Left ventricle myocardium inferior (tissue), 1 donor: ENCODE data around the gene HLX. TPM values are rescaled to one million over a fixed set of nuclear protein-coding genes. Genes with fewer than 3 reads are reported as not detected.

Experiments used
- DNase-seq: peaks from one replicate; pipeline ENCODE4 v3.0.0-alpha.2; 2020
- H3K27ac ChIP-seq: fragments of 200-600 bp; replicated peaks from 2 replicates; pipeline ENCODE4 v1.8.0; 2021
- H3K27me3 ChIP-seq: fragments of 200-600 bp; 2 replicates; pipeline ENCODE4 v1.8.0; 2021; ENCODE audit warnings: low read depth
- H3K36me3 ChIP-seq: fragments of 200-600 bp; 2 replicates; pipeline ENCODE4 v1.8.0; 2021
- H3K4me1 ChIP-seq: fragments of 200-600 bp; 2 replicates; pipeline ENCODE4 v1.8.0; 2021
- H3K4me3 ChIP-seq: fragments of 200-600 bp; 2 replicates; pipeline ENCODE4 v1.8.0; 2021; ENCODE audit warnings: mild to moderate bottlenecking, moderate library complexity
- H3K9me3 ChIP-seq: fragments of 200-600 bp; replicated peaks from 2 replicates; pipeline ENCODE4 v1.8.0; 2021
- CTCF ChIP-seq: fragments of 200-600 bp; IDR thresholded peaks from 2 replicates; pipeline ENCODE4 v1.8.0; 2021; ENCODE audit warnings: antibody characterized with exemption, mild to moderate bottlenecking, borderline replicate concordance
- intact Hi-C: fragments of 100-400 bp; cut with micrococcal nuclease; formaldehyde crosslinking; loops from one replicate; pipeline ENCODE4 v1.11.0; 2022
- total RNA-seq: library from RNA; stranded (reverse); fragmentation: NEBNext Ultra II Directional; extraction: Animal tissue kit (Norgen Biotek cat#: 25700); gene quantifications from one replicate; pipeline ENCODE4 v1.2.1, GENCODE V29; 2021
- donor health status: DM: no; HTN: yes; CAD: no; lungs with severe emphysema.

Gene HLX
- total RNA-seq, 1 donor from 2014 or later: 3.5 TPM

GRCh38 chr1:220873868-220874655, 5.2 kb upstream of the HLX start:
- no peaks in the 10 kb centered on the region for H3K36me3 ChIP-seq
- no peak for DNase-seq
- no peak overlapping the region for H3K4me3 ChIP-seq
- TF ChIP-seq CTCF: peak; percentile 85
- H3K27me3 ChIP-seq: no peaks in the 10 kb centered on the region
- peak overlapping the region; percentile 21 for H3K27ac ChIP-seq
- no peaks in the 10 kb centered on the region for H3K9me3 ChIP-seq
- peaks cover 53% of the 10 kb centered on the region for H3K4me1 ChIP-seq
- intact Hi-C loops: loop anchor here (2.0 to 10.0 kb wide), 3 partner anchors 59 to 561 kb away; no protein-coding TSS in a partner anchor

- DNase-seq: no peak
- TF ChIP-seq CTCF: no peak
- intact Hi-C loops: loop anchor here (2.0 to 10.0 kb wide), 3 partner anchors 60 to 560 kb away; no protein-coding TSS in a partner anchor
- Histone ChIP-seq H3K27me3 (peaks cover 8% of the 10 kb centered on the region), H3K4me1 (peaks cover 62% of the 10 kb centered on the region), H3K9me3 (no peaks in the 10 kb centered on the region), H3K27ac (no peak overlapping the region), H3K4me3 (no peak overlapping the region), H3K36me3 (no peaks in the 10 kb centered on the region)
These were observed 4.0 kb upstream of the HLX start for GRCh38 chr1:220875260-220875659.

GRCh38 chr1:220876511-220877376, 2.5 kb upstream of the HLX start:
- TF ChIP-seq CTCF: no peak
- H3K27me3 ChIP-seq: peaks cover 15% of the 10 kb centered on the region
- H3K4me3 ChIP-seq: peak overlapping the region; percentile 99
- intact Hi-C loops: loop anchor here (10.0 kb wide), 2 partner anchors 62 to 328 kb away; no protein-coding TSS in a partner anchor
- no peaks in the 10 kb centered on the region for H3K36me3 ChIP-seq
- H3K4me1 ChIP-seq: peaks cover 71% of the 10 kb centered on the region
- H3K27ac ChIP-seq: peak overlapping the region; percentile 99
- no peaks in the 10 kb centered on the region for H3K9me3 ChIP-seq
- no peak for DNase-seq

GRCh38 chr1:220877377-220878095, 1.7 kb upstream of the HLX start:
- Histone ChIP-seq H3K36me3 (peaks cover 8% of the 10 kb centered on the region), H3K27ac (peak overlapping the region; percentile 99), H3K27me3 (peaks cover 22% of the 10 kb centered on the region), H3K9me3 (no peaks in the 10 kb centered on the region), H3K4me1 (peaks cover 79% of the 10 kb centered on the region), H3K4me3 (peak overlapping the region; percentile 99)
- intact Hi-C loops: loop anchor here (10.0 kb wide), 2 partner anchors 63 to 327 kb away; no protein-coding TSS in a partner anchor
- DNase-seq: no peak
- TF ChIP-seq CTCF: no peak
